NCI-H1436 (cell line): ENCODE measurements around the gene KPNA3.

Source experiments
- DNase-seq: peaks from one replicate; lab custom pipeline; 2025; lab: John Stamatoyannopoulos, UW

Gene KPNA3

DNA sequence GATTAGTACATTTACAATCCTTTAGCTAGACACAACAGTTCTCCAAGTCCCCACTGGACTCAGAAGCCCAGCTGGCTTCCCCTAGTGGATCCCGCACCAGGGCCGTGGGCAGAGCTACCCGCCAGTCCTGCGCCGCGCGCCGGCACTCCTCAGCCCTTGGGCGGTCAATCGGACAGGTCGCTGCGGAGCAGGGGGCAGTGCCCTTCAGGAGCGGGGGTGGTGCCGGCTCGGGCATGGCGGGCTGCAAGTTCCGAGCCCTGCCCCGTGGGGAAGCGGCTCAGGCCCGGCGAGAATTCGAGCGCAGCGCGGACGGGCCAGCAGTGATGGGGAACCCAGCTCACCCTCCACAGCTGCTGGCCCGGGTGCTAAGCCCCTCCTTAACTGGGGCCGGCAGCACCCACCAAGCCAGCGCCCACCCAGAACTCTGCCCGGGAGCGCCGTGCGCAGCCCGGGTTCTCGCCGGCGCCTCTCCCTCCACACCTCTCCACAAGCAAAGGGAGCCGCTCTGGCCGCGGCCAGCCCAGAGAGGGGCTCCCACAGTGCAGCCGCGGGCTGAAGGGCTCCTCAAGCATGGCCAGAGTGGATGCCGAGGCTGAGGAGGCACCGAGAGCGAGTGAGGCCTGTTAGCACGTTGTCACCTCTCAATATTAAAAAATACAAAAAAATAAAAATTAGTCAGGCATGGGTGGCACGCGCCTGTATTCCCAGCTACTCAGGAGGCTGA is 114.1 kb downstream of the KPNA3 start:
- DNase-seq, result no peak

DNA sequence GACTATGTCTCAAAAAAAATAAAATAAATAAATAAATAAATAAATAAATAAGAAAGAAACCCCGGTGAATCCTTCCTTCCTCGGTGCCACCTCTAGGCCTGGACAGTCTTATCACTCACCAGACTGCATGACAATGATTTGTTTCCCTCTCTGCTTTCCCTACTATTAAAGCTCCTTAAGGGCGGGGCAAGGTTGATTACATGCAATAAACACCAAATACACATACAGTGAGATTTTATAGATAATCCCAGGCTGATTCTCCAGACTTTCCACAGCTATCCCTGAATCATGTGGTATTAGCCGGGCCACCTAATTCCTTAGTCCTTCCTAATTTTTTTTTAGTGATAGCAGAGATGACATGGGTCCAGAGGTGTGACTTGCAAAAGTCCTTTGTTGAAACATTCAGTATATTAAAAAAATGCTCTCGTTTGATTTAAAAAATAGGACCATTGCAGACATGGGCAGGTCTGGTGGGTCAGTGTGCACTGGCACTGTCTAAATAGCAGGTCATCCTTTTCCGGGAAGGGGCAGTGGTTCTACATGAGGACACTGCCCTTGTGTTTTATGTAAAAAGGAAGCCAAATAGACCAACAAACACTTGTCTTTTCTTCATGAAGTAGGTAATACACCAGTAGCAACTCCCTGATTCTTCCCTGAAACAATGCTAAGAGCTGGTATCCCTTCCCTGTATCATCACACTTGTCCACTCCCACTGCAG is 115.7 kb downstream of the KPNA3 start:
- no peak for DNase-seq

DNA sequence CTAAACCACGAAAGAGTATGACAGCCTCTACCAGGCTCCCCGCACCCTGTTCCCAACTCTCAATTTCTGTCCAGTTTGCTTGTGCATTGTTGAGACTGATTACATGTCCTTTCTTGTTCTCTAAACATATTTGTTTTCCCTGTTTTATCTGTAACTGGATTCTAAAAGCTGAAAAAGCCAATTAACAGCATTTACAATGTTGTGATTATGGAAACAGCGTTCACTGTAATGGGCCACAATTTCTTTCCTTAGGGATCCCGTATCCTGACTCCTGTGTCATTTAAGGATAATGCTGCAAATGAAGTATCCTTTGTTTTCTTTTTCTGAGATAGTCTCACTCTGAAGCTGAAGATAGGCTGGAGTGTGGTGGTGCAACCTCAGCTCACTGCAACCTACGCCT is 121.7 kb downstream of the KPNA3 start:
- no peak for DNase-seq

DNA sequence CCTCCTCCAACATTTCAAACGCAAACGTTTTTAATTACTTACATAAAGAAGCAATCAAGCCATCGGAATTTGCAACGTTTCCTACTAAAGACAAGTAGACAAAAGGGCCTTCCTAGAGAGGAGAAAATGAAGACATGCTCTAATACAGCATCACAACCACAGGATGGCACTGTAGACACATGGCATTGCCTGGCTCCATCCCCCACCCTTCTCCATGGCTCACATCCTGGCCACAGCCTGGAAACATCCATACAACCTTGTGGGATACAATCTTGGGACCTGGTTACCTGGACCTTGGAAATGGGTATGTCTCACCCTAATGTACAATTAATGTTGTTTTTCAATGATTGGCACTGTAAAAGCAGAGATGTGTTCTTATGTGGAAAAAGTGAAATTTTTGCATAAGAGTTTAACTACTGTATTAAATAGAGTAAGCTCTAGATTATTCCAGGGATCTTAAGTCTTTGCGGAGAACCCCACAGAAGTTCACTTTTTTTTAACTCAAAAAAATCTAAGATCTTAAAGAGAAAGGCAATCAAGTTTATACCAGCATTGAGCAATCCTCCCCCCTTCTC is 122.7 kb downstream of the KPNA3 start:
- peak; percentile 22 for DNase-seq

DNA sequence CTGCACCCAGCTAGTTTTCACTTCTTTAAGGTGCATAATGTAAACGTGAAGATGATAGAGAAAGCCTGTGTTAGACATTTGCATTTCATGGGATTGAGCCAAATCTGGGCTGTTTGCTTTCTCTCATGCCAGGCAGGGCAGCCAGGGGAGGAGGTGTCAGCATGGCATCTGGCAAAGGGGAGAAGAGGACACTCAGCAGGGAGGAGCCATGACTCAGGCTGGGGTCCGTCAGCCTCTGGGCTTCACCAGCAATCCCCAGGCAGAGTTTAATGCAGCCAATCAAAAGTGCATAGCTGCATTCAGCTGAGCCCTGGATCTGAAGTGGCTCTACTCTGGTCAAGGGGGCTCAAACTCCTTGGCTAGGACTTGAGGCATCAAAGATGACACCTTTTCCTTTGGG is 124.7 kb downstream of the KPNA3 start:
- no peak for DNase-seq

DNA sequence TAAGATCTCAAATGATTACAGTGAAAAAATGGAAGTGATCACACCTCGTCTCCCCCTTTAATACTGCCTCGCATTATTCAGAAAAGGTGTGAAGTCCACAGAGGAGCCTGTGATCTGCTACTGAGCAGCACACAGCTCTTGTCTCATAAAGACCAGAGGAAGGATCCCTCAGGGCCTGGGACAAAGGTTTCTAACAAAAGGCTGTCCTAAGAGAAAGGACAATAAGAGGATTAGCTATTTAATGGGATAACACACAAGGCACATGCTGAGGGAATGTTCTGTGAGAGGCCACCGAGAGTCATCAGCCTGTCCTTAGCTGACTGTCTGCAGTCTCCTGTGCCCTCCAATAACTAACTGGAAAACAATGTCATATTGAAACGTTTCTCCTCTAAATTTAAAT is 127.9 kb downstream of the KPNA3 start:
- DNase-seq, result no peak

DNA sequence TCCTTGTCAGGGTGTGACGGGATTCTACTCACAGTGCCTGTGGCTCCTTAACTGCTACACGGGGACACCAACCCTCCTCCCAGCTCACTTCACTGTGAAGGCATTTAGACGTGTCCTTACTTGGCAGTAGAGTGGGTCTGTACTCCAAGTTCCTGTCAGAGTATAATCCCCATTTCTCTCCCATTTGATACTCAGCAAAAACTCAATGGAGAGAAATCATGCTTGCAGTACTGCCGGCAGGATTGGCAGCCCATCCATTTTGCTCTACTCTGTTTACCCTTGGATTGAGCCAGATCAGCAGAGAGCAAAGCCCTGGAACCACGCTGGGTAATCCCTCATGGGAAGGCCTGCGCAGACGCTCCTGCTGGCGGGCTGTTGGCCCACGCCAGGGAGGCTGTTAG is 135.2 kb downstream of the KPNA3 start:
- no peak for DNase-seq

DNA sequence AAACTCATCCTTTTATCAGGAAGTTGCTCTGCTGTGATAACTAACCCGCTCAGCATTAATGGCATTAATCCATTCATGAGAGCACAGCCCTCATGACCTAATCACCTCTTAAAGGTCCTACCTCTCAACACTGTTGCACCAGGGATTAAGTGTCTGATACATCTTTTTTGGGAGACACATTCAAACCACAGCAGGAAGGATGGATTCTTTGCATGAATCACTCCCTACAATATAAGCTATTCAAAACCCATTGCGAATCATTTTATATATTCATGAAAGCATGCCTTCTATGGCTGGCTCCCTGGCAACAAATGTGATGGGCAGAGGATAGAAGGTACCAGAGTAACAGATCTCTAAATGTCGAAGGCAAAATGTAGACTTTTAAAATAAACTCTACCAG is 136.6 kb downstream of the KPNA3 start:
- DNase-seq, result no peak

DNA sequence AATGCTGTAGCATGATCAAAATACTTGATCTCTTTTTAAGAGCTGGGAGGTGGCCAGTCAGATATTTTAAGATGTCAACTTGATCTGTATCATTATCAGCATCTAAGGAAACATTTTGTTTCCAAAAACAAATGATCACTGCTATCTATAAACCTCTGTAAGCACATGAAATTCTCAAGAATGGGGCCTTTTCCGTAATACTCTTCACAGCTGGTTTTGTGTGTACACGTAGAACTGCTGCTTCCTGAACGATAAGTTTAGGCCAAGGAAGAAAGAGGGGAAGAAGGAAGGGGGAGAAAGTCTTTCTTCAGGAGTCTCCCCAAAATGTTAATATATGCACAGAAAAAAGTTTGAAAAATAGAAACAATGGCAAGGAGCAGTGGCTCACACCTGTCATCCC is 138.5 kb downstream of the KPNA3 start:
- no peak for DNase-seq

DNA sequence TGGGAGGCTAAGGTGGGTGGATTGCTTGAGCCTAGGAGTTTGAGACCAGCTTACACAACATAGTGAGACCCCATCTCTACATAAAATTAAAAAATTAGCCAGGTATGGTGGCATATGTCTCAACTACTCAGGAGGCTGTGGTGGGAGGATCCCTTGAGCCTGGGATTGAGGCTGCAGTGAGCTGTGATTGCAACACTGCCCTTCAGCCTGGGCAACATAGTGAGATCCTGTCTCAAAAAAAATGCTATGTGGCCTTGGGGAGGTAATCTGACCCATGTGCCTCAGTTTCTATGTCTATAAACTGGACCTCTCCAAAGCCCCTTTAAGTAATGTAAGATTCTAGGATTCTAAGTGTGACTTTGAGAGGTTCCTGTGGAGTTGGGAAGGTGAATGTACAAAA is 139.0 kb downstream of the KPNA3 start:
- no peak for DNase-seq

DNA sequence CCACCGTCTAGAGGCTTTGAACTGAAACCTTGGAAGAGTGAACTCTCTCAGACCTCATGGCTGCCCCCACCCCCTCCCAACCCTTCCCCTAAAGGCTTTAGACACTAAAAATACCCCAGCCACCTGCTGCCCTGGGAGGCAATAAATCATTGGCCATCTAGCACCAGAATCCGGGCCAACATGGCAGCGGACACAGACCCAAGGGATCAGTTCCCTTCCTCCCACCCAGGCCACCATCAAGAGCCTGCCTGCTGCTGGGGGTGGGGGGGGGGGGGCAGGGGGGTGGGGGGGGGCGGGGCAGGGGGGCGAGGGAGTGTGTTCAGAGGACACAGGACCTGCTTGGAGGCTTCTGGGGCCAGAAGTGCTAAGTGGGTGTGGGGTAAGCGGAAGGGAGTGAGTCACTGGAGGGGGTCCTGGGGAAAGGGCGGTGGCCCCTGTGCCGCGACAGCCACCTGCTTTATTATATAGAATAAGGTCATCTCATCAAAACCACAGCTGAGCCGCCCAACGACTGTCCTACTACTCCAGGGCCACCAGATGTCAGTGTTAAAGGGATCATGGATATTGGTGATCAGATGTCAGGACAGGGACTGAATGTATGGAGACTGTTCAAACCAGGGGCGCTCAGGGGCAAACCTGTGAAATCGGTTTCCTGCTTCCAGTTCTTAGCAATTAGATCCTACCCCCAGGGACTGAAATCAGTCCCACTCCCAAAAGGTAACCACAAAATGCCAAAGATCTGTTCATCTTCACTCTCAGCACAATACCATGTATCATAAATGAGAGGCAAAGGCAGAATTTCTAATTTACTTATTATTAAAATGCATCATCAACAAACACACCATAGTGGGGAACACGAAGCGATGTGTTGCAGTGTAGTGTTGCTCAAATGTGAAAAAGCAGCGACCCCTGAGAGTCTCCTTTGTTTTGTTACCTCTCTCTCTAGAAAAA is 139.9 kb downstream of the KPNA3 start:
- no peak for DNase-seq

DNA sequence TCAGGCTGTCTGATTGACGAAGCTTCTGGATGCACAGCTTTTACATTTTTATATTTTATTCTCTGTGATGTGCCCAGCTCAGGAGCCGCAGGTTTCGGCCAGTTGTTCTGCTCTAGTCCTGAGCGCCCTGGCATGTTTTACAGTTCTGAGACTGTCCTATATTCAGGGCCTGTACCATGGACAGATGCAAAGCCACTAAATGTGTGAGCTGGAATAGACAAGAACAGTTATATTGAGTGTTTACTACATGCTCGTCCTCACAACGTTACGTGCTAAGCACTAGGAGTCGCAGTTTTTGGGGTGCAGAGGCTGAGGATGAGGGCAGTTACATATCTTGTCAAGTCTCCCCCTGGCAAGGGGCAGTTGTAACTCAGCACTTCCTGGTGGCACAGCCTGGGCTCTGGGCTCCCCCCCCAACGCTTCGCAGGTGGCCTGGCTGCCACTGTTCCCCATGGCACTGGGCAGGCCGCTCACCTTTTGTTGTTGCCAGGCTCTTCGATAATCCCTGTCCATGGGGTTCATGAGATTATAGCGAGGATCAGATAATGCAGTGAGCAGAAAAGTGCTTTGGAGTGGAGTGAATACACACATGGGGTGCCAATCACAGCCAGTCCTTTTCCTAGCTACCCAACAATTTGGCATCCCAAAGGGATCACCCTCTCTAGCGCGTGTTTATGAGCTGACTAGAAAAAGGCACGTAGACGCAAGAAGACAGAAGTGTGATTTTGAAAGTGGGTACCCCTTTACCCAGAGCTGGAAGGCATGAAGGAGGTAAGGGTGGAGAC is 140.7 kb downstream of the KPNA3 start:
- no peak for DNase-seq

DNA sequence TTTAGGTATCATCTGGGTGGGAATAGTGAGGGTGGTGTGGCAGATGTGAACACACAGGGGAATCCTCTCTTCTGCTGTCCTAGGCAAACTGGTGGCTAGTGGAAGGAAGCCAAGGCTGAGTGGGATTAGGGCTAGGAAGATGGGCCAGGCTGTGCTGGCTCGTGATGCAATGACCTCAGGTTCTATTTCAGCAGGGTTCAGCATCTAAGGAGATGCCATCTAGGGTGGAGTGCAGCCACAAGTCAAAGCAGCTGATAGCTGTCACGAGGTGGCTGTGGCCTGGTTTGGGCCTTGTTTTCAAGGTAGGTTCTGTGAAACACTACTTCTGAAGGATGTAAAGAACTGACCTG is 142.5 kb downstream of the KPNA3 start:
- DNase-seq, result no peak
